HG02981 (cell line): ENCODE results near the gene IRX4.

Experiments used
- ATAC-seq: cut with Tn5 transposase; IDR thresholded peaks from one replicate; pipeline ENCODE4 v1.9.1; 2021; ENCODE audit warnings: mild to moderate bottlenecking, moderate library complexity; ENCODE audit not compliant: unreplicated experiment

Gene IRX4

GRCh38 chr5:1840741-1841521 lies 41.8 kb downstream of the IRX4 start:
- no peak for ATAC-seq

GRCh38 chr5:1840071-1840547 lies 42.6 kb downstream of the IRX4 start:
- ATAC-seq: no peak

- no peak for ATAC-seq
Measured at GRCh38 chr5:1838013-1838412, 44.7 kb downstream of the IRX4 start.

GRCh38 chr5:1836891-1837880 lies 45.5 kb downstream of the IRX4 start:
- ATAC-seq: no peak

GRCh38 chr5:1836176-1836890 lies 46.4 kb downstream of the IRX4 start:
- no peak for ATAC-seq

GRCh38 chr5:1835431-1835830 lies 47.3 kb downstream of the IRX4 start:
- no peak for ATAC-seq

GRCh38 chr5:1834721-1835429 lies 47.9 kb downstream of the IRX4 start:
- ATAC-seq: no peak

GRCh38 chr5:1834022-1834551 lies 48.6 kb downstream of the IRX4 start:
- ATAC-seq: no peak

GRCh38 chr5:1833264-1834021 lies 49.3 kb downstream of the IRX4 start:
- ATAC-seq: no peak

- no peak for ATAC-seq
Measured at GRCh38 chr5:1832511-1833250, 50.0 kb downstream of the IRX4 start.

- no peak for ATAC-seq
Measured at GRCh38 chr5:1831677-1832313, 50.9 kb downstream of the IRX4 start.

- no peak for ATAC-seq
Measured at GRCh38 chr5:1831257-1831656, 51.5 kb downstream of the IRX4 start.

GRCh38 chr5:1830571-1831228 lies 52.0 kb downstream of the IRX4 start:
- ATAC-seq: no peak

GRCh38 chr5:1827886-1828397 lies 54.8 kb downstream of the IRX4 start:
- no peak for ATAC-seq
